Uterus (tissue), 4 donors: Measurements from ENCODE around the gene NFIC. TPM values are rescaled to one million over a fixed set of nuclear protein-coding genes. Genes with fewer than 3 reads are reported as not detected.

Source experiments
- DNase-seq, 2 donors: peaks; one replicate each; pipeline ENCODE4 v3.0.0-alpha.2; 2019 to 2020
- H3K27ac ChIP-seq, 2 donors: fragments of 200-600 bp; sonication (generic); 1 replicate in 1 of 2; 2 replicates in 1 of 2; pipeline ENCODE4 v1.5.1; 2016 to 2018
- H3K27me3 ChIP-seq, 2 donors: fragments of 200-600 bp; sonication (generic); one replicate each; pipeline ENCODE4 v1.5.1; 2018 to 2019; ENCODE audit warnings: control low read depth in 1 of 2
- H3K36me3 ChIP-seq, 2 donors: fragments of 200-600 bp; sonication (generic); one replicate each; pipeline ENCODE4 v1.5.1; 2019; ENCODE audit warnings: control low read depth in 1 of 2
- H3K4me1 ChIP-seq, 2 donors: fragments of 200-600 bp; sonication (generic); one replicate each; pipeline ENCODE4 v1.5.1; 2018 to 2019; ENCODE audit warnings: control low read depth in 1 of 2
- H3K4me3 ChIP-seq, 2 donors: fragments of 200-600 bp; sonication (generic); 1 replicate in 1 of 2; 2 replicates in 1 of 2; pipeline ENCODE4 v1.5.1; 2018 to 2019; ENCODE audit warnings: mild to moderate bottlenecking in 1 of 2
- H3K9me3 ChIP-seq, 2 donors: fragments of 200-600 bp; sonication (generic); one replicate each; pipeline ENCODE4 v1.5.1; 2019; ENCODE audit warnings: control low read depth in 1 of 2
- CTCF ChIP-seq, 4 experiments: fragments of 200-600 bp in 2 of 4; fragments of 450-650 bp in 2 of 4; sonication (generic) in 2 of 4; IDR thresholded peaks; one replicate each; pipeline ENCODE4 v1.5.1; 2016 to 2019; ENCODE audit warnings: antibody characterized with exemption in 4 of 4, mild to moderate bottlenecking in 2 of 4, moderate library complexity in 1 of 4
- POLR2A ChIP-seq, 2 donors: fragments of 450-650 bp; IDR thresholded peaks; one replicate each; pipeline ENCODE4 v1.6.1; 2016; ENCODE audit warnings: antibody characterized with exemption in 2 of 2, mild to moderate bottlenecking in 1 of 2, moderate library complexity in 1 of 2
- intact Hi-C: fragments of 100-400 bp; cut with DNase I; formaldehyde crosslinking; loops from one replicate; pipeline ENCODE4 v1.15.1; 2023; ENCODE audit warnings: low total_unique reads
- total RNA-seq, 4 donors: library from RNA; depleted of rRNA in 3 of 4; stranded (reverse); fragments of >200 nt in 3 of 4; gene quantifications; one replicate each; pipeline versions ENCODE4 v1.1.0 to v1.2.4, GENCODE V29; 2014 to 2023
- donor health status: DM: yes; HTN: yes; CAD: no.

The NFIC gene
- total RNA-seq, 4 donors from 2014 or later = 18.5 to 361 (median 82.9) TPM

- H3K36me3 ChIP-seq = no peaks in the 10 kb centered on the region
- H3K9me3 ChIP-seq = no peaks in the 10 kb centered on the region
- DNase-seq = no peak
- peaks cover 0 to 13% of the 10 kb centered on the region in 2 donors for H3K4me1 ChIP-seq
- H3K27me3 ChIP-seq = no peaks in the 10 kb centered on the region
- H3K27ac ChIP-seq = peak overlapping the region; percentile 30 to 39
- TF ChIP-seq POLR2A (IDR thresholded peaks at IDR 0.05) (no peak), CTCF (IDR thresholded peaks at IDR 0.05) (no peak)
- no peak overlapping the region for H3K4me3 ChIP-seq
- intact Hi-C loops = no loop called here
Measured at GRCh38 chr19:3411636-3412035, 45.3 kb downstream of the NFIC start.

- intact Hi-C loops = no loop called here
- H3K36me3 ChIP-seq = no peaks in the 10 kb centered on the region
- no peaks in the 10 kb centered on the region for H3K9me3 ChIP-seq
- DNase-seq = no peak
- no peaks in the 10 kb centered on the region for H3K27me3 ChIP-seq
- H3K27ac ChIP-seq = peak overlapping the region; percentile 30 to 39
- TF ChIP-seq POLR2A (IDR thresholded peaks at IDR 0.05) (no peak), CTCF (IDR thresholded peaks at IDR 0.05) (no peak)
- H3K4me3 ChIP-seq = no peak overlapping the region
- peaks cover 0 to 13% of the 10 kb centered on the region in 2 donors for H3K4me1 ChIP-seq
Measured at GRCh38 chr19:3412066-3412465, 45.7 kb downstream of the NFIC start.

- no peak for TF ChIP-seq CTCF (IDR thresholded peaks at IDR 0.05)
- TF ChIP-seq POLR2A (IDR thresholded peaks at IDR 0.05) = no peak
- Histone ChIP-seq H3K4me3 (no peak overlapping the region), H3K36me3 (no peaks in the 10 kb centered on the region), H3K27ac (peak overlapping the region; percentile 14 to 50), H3K27me3 (no peaks in the 10 kb centered on the region), H3K4me1 (peaks cover 0 to 8% of the 10 kb centered on the region in 2 donors), H3K9me3 (no peaks in the 10 kb centered on the region)
- DNase-seq = no peak
- intact Hi-C loops = no loop called here
Measured at GRCh38 chr19:3413796-3414327, 47.5 kb downstream of the NFIC start.

- DNase-seq = no peak
- TF ChIP-seq CTCF (IDR thresholded peaks at IDR 0.05) = no peak
- TF ChIP-seq POLR2A (IDR thresholded peaks at IDR 0.05) = no peak
- no peaks in the 10 kb centered on the region for H3K9me3 ChIP-seq
- no peak overlapping the region for H3K4me3 ChIP-seq
- no peaks in the 10 kb centered on the region for H3K27me3 ChIP-seq
- no peaks in the 10 kb centered on the region for H3K36me3 ChIP-seq
- intact Hi-C loops = no loop called here
- no peak overlapping the region for H3K27ac ChIP-seq
- no peaks in the 10 kb centered on the region for H3K4me1 ChIP-seq
Measured at GRCh38 chr19:3415695-3416094, 49.3 kb downstream of the NFIC start.

GRCh38 chr19:3420244-3420755 is 53.9 kb downstream of the NFIC start:
- no peak for DNase-seq
- TF ChIP-seq POLR2A (IDR thresholded peaks at IDR 0.05) (no peak), CTCF (IDR thresholded peaks at IDR 0.05) (no peak)
- Histone ChIP-seq H3K4me3 (no peak overlapping the region), H3K4me1 (peaks cover 0 to 7% of the 10 kb centered on the region in 2 donors), H3K27ac (no peak overlapping the region), H3K27me3 (no peaks in the 10 kb centered on the region), H3K9me3 (no peaks in the 10 kb centered on the region), H3K36me3 (no peaks in the 10 kb centered on the region)
- intact Hi-C loops = no loop called here
